GM19023 (cell line): ENCODE results near the gene ZNF768.
"Not testable (repeated sequence)": the region's sequence is repeated elsewhere in the genome, so short reads cannot be mapped to it uniquely, and the experiment has no call there.

Experiments
- ATAC-seq: cut with Tn5 transposase; IDR thresholded peaks from one replicate; pipeline ENCODE4 v1.9.1; 2021; ENCODE audit warnings: mild to moderate bottlenecking, moderate library complexity; ENCODE audit not compliant: unreplicated experiment

ZNF768 gene

GRCh38 chr16:30556125-30556473, 29.7 kb upstream of the ZNF768 start:
- ATAC-seq: no peak

GRCh38 chr16:30555315-30556124, 29.2 kb upstream of the ZNF768 start:
- no peak for ATAC-seq

- ATAC-seq: no peak
Observed at GRCh38 chr16:30554557-30555314, 28.4 kb upstream of the ZNF768 start.

GRCh38 chr16:30553393-30553899, 27.1 kb upstream of the ZNF768 start:
- no peak for ATAC-seq

GRCh38 chr16:30552956-30553355, 26.6 kb upstream of the ZNF768 start:
- no peak for ATAC-seq

GRCh38 chr16:30551781-30552180, 25.4 kb upstream of the ZNF768 start:
- ATAC-seq: no peak

GRCh38 chr16:30548416-30549253, 22.3 kb upstream of the ZNF768 start:
- no peak for ATAC-seq

- no peak for ATAC-seq
Observed at GRCh38 chr16:30546115-30546514, 19.7 kb upstream of the ZNF768 start.

GRCh38 chr16:30543067-30543466, 16.7 kb upstream of the ZNF768 start:
- ATAC-seq: no peak

GRCh38 chr16:30541502-30542329, 15.3 kb upstream of the ZNF768 start:
- no peak for ATAC-seq

- ATAC-seq: not testable (repeated sequence)
Observed at GRCh38 chr16:30540916-30541464, 14.6 kb upstream of the ZNF768 start.

- not testable (repeated sequence) for ATAC-seq
Observed at GRCh38 chr16:30539986-30540526, 13.7 kb upstream of the ZNF768 start.

- ATAC-seq: no peak
Observed at GRCh38 chr16:30539000-30539964, 12.9 kb upstream of the ZNF768 start.

GRCh38 chr16:30536391-30537024, 10.1 kb upstream of the ZNF768 start:
- not testable (repeated sequence) for ATAC-seq

GRCh38 chr16:30535777-30536190, 9.4 kb upstream of the ZNF768 start:
- no peak for ATAC-seq

- ATAC-seq: no peak
Observed at GRCh38 chr16:30535106-30535776, 8.9 kb upstream of the ZNF768 start.

GRCh38 chr16:30534368-30535105, 8.2 kb upstream of the ZNF768 start, which contains the start of gene ZNF747:
TSS of gene ZNF747 (minus strand) at chr16:30534858. CDS start at chr16:30534679, 179 bp downstream.
- ATAC-seq: peak; percentile 63
